Endodermal cell (in vitro differentiated cells): Measurements from ENCODE around the gene LRRN4CL. TPM values are rescaled to one million over a fixed set of nuclear protein-coding genes. Genes with fewer than 3 reads are reported as not detected.
A peak's percentile ranks its signal among the peaks of the same experiment; 100 is the strongest.
"Not testable (repeated sequence)": the region's sequence is repeated elsewhere in the genome, so short reads cannot be mapped to it uniquely, and the experiment has no call there.

Experiments used
- DNase-seq: peaks from one replicate; pipeline ENCODE4 v3.0.0-alpha.2; 2017
- H3K27ac ChIP-seq: 2 replicates; pipeline ENCODE4 v1.5.1; 2013; ENCODE audit warnings: mild to moderate bottlenecking, low read depth, low read length, moderate library complexity
- H3K27me3 ChIP-seq: 2 replicates; pipeline ENCODE4 v1.6.1; 2013; ENCODE audit warnings: mild to moderate bottlenecking, low read length, moderate library complexity; ENCODE audit not compliant: insufficient read depth, control insufficient read depth, poor library complexity, severe bottlenecking
- H3K36me3 ChIP-seq: 2 replicates; pipeline ENCODE4 v1.7.0; 2013; ENCODE audit warnings: mild to moderate bottlenecking, low read length, moderate library complexity; ENCODE audit not compliant: control insufficient read depth, insufficient read depth
- H3K4me1 ChIP-seq: one replicate; pipeline ENCODE4 v1.7.0; 2013; ENCODE audit warnings: low read length; ENCODE audit not compliant: control insufficient read depth, insufficient read depth
- H3K4me3 ChIP-seq: 2 replicates; pipeline ENCODE4 v1.5.1; 2013; ENCODE audit warnings: mild to moderate bottlenecking, low read length, moderate library complexity
- H3K9ac ChIP-seq: 2 replicates; pipeline ENCODE4 v1.6.1; 2013; ENCODE audit warnings: mild to moderate bottlenecking, low read length, moderate library complexity; ENCODE audit not compliant: poor library complexity, severe bottlenecking; ENCODE audit errors: extremely low read depth
- H3K9me3 ChIP-seq: 2 replicates; pipeline ENCODE4 v1.6.1; 2013; ENCODE audit warnings: mild to moderate bottlenecking, low read length, moderate library complexity; ENCODE audit not compliant: control insufficient read depth
- H3K27ac Mint-ChIP-seq: 2 replicates; pipeline ENCODE4 v1.8.0; 2020; ENCODE audit warnings: mixed read lengths
- H3K27me3 Mint-ChIP-seq: 2 replicates; pipeline ENCODE4 v1.8.0; 2021; ENCODE audit warnings: mild to moderate bottlenecking, mixed read lengths; ENCODE audit not compliant: insufficient read depth
- H3K36me3 Mint-ChIP-seq: 2 replicates; pipeline ENCODE4 v1.8.0; 2020; ENCODE audit warnings: low read depth, mixed read lengths
- H3K4me1 Mint-ChIP-seq: 2 replicates; pipeline ENCODE4 v1.8.0; 2020; ENCODE audit warnings: mixed read lengths
- H3K4me3 Mint-ChIP-seq: 2 replicates; pipeline ENCODE4 v1.8.0; 2020; ENCODE audit warnings: mild to moderate bottlenecking, moderate library complexity, mixed read lengths
- H3K9me3 Mint-ChIP-seq: 2 replicates; pipeline ENCODE4 v1.8.0; 2020; ENCODE audit warnings: mild to moderate bottlenecking, mixed read lengths
- CTCF ChIP-seq: fragments of 200-600 bp; sonication (generic); conservative IDR thresholded peaks from 2 replicates; pipeline ENCODE4 v1.5.0; 2021; ENCODE audit warnings: antibody characterized with exemption, mild to moderate bottlenecking
- WGBS, 2 experiments: methylation state at CpG; one replicate each; pipeline versions ENCODE4 v1.1.5 to v1.1.7; 2013; ENCODE audit warnings: missing lambda C conversion rate in 2 of 2, mixed read lengths in 1 of 2; ENCODE audit not compliant: insufficient coverage in 1 of 2, insufficient read length in 1 of 2; 5-methylcytosine and 5-hydroxymethylcytosine counted together
- total RNA-seq, 2 donors: library from RNA; stranded (reverse); fragmentation: NEBNext Ultra II Directional in 1 of 2; extraction: Animal tissue kit (Norgen Biotek cat#: 25700) in 1 of 2; gene quantifications; 2 replicates in 1 of 2; 3 replicates in 1 of 2; pipeline ENCODE4 v1.2.1, GENCODE V29; 2021

Gene LRRN4CL
- total RNA-seq, 2 donors from 2014 or later: 0.55 to 0.99 TPM

DNA sequence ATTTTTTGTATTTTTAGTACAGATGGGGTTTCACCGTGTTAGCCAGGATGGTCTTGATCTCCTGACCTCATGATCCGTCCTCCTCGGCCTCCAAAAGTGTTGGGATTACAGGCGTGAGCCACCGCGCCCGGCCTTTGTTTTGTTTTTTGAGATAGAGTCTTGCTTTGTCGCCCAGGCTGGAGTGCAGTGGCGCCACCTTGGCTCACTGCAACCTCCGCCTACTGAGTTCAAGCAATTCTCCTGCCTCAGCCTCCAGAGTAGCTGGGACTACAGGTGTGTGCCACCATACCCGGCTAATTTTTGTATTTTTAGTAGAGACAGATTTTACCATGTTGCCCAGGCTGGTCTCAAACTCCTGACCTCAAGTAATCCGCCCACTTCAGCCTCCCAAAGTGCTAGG is 39.0 kb downstream of the LRRN4CL start:
- H3K27ac Mint-ChIP-seq, DNase-seq, H3K9me3 Mint-ChIP-seq, H3K4me3 ChIP-seq, H3K4me3 Mint-ChIP-seq, H3K4me1 Mint-ChIP-seq, H3K4me1 ChIP-seq, H3K27ac ChIP-seq, H3K9ac ChIP-seq, H3K27me3 ChIP-seq, H3K9me3 ChIP-seq, H3K27me3 Mint-ChIP-seq: not testable (repeated sequence)
- peak; percentile 15 for TF ChIP-seq CTCF
- H3K36me3 ChIP-seq: peaks cover 19% of the 10 kb centered on the region
- H3K36me3 Mint-ChIP-seq: peaks cover 15% of the 10 kb centered on the region
- 93 to 95% methylated on average over 9 to 12 of the region's 12 CpGs for WGBS, 2 experiments

DNA sequence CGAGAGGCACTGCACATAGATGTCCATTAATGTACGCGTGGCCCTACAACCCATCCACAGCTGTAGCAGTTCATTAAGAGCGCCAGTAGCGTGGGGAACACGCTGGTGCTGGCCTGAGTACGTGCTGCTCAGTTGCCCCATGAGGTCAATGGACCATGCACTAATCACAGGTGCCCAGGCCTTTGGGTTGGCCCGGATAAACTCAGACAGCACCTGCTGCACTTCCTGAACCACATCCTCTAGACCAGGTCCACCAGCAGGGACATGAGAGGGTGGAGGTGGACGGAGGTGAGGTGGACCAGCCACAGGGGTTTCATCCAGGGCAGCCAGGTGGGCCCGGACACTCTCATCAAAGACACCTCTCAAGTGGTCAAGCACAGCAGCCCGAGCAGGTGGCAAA is 39.8 kb downstream of the LRRN4CL start:
- TF ChIP-seq CTCF: no peak
- DNase-seq: no peak
- no peak overlapping the region for H3K27ac ChIP-seq
- peaks cover 19% of the 10 kb centered on the region for H3K36me3 Mint-ChIP-seq
- H3K4me1 ChIP-seq: no peaks in the 10 kb centered on the region
- H3K4me1 Mint-ChIP-seq: peaks cover 7% of the 10 kb centered on the region
- no peak overlapping the region for H3K4me3 Mint-ChIP-seq
- H3K27me3 ChIP-seq: no peaks in the 10 kb centered on the region
- H3K36me3 ChIP-seq: peaks cover 26% of the 10 kb centered on the region
- H3K9ac ChIP-seq: no peak overlapping the region
- no peaks in the 10 kb centered on the region for H3K9me3 ChIP-seq
- no peak overlapping the region for H3K4me3 ChIP-seq
- WGBS, 2 experiments: 93 to 98% methylated on average over 9 to 11 of the region's 11 CpGs
- H3K9me3 Mint-ChIP-seq: no peaks in the 10 kb centered on the region
- no peak overlapping the region for H3K27ac Mint-ChIP-seq
- H3K27me3 Mint-ChIP-seq: no peaks in the 10 kb centered on the region

GRCh38 chr11:62648967-62649364 is 40.4 kb downstream of the LRRN4CL start:
- no peak overlapping the region for H3K27ac ChIP-seq
- Mint-ChIP-seq H3K27me3 (no peaks in the 10 kb centered on the region), H3K36me3 (peaks cover 24% of the 10 kb centered on the region), H3K9me3 (no peaks in the 10 kb centered on the region), H3K4me1 (peaks cover 7% of the 10 kb centered on the region), H3K27ac (no peak overlapping the region), H3K4me3 (no peak overlapping the region)
- H3K4me3 ChIP-seq: no peak overlapping the region
- no peak overlapping the region for H3K9ac ChIP-seq
- H3K36me3 ChIP-seq: peaks cover 31% of the 10 kb centered on the region
- no peak for DNase-seq
- TF ChIP-seq CTCF: no peak
- 90 to 100% methylated on average over 4 to 11 of the region's 11 CpGs for WGBS, 2 experiments
- H3K4me1 ChIP-seq: no peaks in the 10 kb centered on the region
- H3K9me3 ChIP-seq: no peaks in the 10 kb centered on the region
- no peaks in the 10 kb centered on the region for H3K27me3 ChIP-seq
